NT2/D1 (cell line): ENCODE results near the gene CYFIP2.
A peak's percentile ranks its signal among the peaks of the same experiment; 100 is the strongest.

Experiments
- DNase-seq: peaks from one replicate; pipeline ENCODE4 v3.0.0-alpha.2; 2011; ENCODE audit warnings: low read depth, low spot score
- H3K27me3 ChIP-seq: 2 replicates; pipeline ENCODE4 v1.6.0; 2011; ENCODE audit warnings: mild to moderate bottlenecking; ENCODE audit not compliant: insufficient read length, insufficient read depth
- H3K36me3 ChIP-seq: 2 replicates; pipeline ENCODE4 v1.6.1; 2011; ENCODE audit warnings: mild to moderate bottlenecking, low read length, mixed read lengths; ENCODE audit not compliant: insufficient read depth, insufficient read length
- H3K4me1 ChIP-seq: 2 replicates; pipeline ENCODE4 v1.5.1; 2011; ENCODE audit not compliant: insufficient read depth, insufficient read length
- H3K4me3 ChIP-seq: 2 replicates; pipeline ENCODE4 v1.5.1; 2011; ENCODE audit warnings: low read depth; ENCODE audit not compliant: insufficient read length
- H3K9ac ChIP-seq: 2 replicates; pipeline ENCODE4 v1.6.0; 2011; ENCODE audit warnings: low read depth; ENCODE audit not compliant: insufficient read length
- H3K9me3 ChIP-seq: 2 replicates; pipeline ENCODE4 v1.5.1; 2011; ENCODE audit warnings: mild to moderate bottlenecking, low read length; ENCODE audit not compliant: insufficient read depth
- SUZ12 ChIP-seq: IDR thresholded peaks from 2 replicates; pipeline ENCODE4 v1.6.1; 2011; ENCODE audit not compliant: insufficient read length, insufficient read depth; ENCODE audit errors: extremely low read depth
- YY1 ChIP-seq: IDR thresholded peaks from 2 replicates; pipeline ENCODE4 v1.6.1; 2011; ENCODE audit not compliant: insufficient read length, insufficient read depth
- ZNF274 ChIP-seq: IDR thresholded peaks from 2 replicates; pipeline ENCODE4 v1.6.1; 2011; ENCODE audit warnings: mild to moderate bottlenecking, low read depth, low read length

The CYFIP2 gene

DNA sequence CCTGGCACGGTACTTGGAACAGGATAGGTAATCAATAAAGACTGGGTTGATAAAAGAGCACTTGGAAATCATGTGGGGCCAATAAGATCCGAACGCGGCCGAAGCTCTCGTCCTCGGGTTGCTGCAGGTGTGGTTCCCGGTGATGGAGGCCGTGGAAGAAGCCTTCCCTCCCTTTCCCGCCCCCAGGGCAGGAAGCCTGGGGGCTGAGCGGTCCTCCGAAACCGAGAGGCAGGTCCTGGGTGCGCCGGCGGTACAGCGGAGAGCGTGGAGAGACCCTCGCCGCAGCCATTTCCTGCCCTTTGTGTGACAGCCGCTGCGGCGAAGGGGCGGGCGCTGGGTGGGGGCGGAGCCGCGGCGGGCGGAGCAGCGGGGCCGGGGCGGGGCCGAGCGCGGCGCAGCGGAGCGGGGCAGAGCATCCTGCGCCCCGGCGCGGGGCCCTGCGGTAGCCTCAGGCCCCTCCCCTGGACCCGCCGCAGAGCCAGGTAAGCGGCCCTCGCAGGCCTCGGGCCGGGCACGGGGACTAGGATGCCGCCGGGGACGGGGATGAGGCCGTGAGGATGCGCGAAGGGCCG, at the start of gene CYFIP2:
CYFIP2 (plus strand) TSS at position 410 of the 572 bp plus-strand sequence. CDS start 19,239 bp downstream, outside the sequence.
- TF ChIP-seq YY1 = no peak
- TF ChIP-seq ZNF274 = no peak
- no peak for TF ChIP-seq SUZ12
- Histone ChIP-seq H3K36me3 (no peaks in the 10 kb centered on the region), H3K4me1 (peaks cover 3% of the 10 kb centered on the region), H3K27me3 (peaks cover 41% of the 10 kb centered on the region), H3K9ac (peak within 1 kb of the TSS; percentile 64), H3K9me3 (no peaks in the 10 kb centered on the region), H3K4me3 (peak within 1 kb of the TSS; percentile 61)
- no peak for DNase-seq

DNA sequence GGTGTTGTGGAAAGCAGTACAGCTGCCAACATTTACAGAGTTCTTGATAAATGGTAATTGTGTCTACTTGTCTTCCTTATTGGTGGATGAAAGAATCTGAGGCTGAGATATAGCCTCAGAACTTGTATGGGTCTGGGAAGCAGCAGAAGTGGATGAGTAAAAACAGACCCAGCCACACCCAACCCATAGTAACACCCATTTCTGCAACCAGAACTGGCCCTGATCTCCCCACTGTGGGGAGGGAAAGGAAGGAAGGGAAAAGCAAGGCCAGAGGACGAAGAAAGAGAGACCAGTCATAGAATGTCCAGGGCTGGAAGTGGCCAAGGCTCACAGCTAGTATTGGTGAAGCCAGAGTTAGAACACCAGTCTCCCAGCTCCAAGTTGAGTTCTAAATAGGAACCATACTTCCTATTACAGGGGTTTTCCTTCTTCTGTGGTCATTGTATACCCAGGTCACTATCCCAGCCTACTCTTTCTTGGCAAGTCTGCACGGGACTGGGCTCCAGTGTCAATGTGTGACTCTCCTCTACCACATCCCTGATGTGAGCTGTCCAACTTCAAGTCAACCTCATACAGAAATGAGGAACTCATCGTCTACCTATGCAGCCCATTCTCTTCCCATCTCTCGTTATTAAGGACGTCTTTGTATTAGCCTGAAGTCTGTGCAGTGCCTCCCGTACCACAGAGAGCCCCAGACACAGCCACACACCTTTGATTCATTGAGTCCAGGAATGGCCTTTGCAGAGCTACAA, 49.4 kb upstream of the CYFIP2 start:
- TF ChIP-seq SUZ12 (no peak), YY1 (no peak), ZNF274 (no peak)
- no peaks in the 10 kb centered on the region for H3K27me3 ChIP-seq
- no peak overlapping the region for H3K4me3 ChIP-seq
- no peaks in the 10 kb centered on the region for H3K4me1 ChIP-seq
- H3K36me3 ChIP-seq = no peaks in the 10 kb centered on the region
- H3K9me3 ChIP-seq = no peaks in the 10 kb centered on the region
- no peak overlapping the region for H3K9ac ChIP-seq
- DNase-seq = no peak

DNA sequence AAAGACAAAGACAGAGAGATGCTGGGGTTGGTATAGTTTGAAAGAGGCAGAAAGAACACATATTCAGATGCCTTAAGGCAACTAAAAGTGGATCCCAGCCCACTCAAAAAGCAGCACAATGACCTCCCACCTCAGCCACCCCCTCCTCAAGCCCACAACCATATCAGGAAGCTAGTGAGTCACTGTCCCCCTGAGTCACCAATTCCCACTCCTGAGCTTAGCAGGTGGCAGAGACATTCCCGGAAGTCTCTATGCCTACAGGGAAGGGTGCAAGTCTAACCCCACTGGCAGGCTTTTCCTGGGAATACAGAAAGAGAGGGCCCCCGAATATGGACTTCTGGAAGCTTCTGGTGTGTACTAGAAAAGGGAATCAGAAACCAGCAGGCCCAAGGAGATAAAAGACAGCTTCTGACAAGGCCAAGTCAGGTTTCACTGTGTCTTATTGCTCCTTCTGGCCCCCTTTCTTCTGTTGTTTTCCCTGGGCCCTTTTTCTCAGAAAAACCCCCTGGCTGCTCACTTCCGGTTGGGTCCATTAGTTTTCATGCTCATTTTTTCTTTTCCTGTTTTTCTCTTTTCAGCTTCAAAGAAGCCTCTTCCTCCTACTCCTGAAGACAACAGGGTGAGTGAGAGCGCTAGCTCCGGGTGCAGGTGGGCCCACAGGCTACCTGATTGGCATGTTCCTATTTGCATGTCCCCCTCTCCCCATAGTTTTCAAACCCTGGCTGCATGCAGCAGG, 48.5 kb upstream of the CYFIP2 start:
- H3K4me3 ChIP-seq = no peak overlapping the region
- TF ChIP-seq ZNF274 (no peak), SUZ12 (no peak), YY1 (no peak)
- H3K36me3 ChIP-seq = no peaks in the 10 kb centered on the region
- H3K27me3 ChIP-seq = no peaks in the 10 kb centered on the region
- no peaks in the 10 kb centered on the region for H3K4me1 ChIP-seq
- no peaks in the 10 kb centered on the region for H3K9me3 ChIP-seq
- H3K9ac ChIP-seq = no peak overlapping the region
- DNase-seq = no peak

DNA sequence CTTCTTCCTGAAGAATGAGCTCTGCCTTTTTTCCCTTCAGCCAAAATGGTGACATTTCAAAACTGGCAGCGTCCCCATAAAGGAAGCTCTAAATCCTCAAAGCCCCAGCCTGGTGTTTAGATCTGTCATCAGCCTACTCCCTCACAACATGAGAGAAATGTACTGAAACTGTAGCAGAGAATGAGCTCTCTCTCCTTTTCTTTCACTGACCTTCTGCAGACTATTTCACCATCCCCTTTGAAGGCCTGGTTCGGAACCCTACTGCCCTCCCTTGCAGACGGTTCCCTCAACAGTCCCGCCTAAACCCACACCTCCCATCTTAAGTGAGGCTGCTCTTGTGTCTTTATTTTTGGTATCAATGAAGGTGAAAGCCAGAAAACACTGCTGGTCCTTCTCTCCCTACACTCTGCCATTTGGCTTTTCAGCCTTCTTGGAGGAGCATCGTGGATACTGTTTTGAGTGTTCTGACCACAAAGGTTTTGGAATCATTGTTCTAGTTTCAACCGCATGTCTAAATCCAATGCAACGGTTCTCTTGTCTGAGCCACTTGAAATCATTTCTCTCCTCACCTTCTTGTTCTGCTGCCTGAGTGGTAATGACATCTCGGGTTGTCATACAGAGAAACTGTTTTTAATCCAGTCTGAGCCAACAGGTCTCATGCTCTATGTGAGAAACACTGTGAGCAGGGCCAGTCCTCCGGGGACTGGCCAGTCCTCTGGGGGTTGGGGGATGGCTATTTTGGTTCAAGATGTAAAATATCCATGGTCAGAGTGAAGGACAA, 46.2 kb upstream of the CYFIP2 start:
- Histone ChIP-seq H3K36me3 (no peaks in the 10 kb centered on the region), H3K4me3 (no peak overlapping the region), H3K9me3 (no peaks in the 10 kb centered on the region), H3K9ac (no peak overlapping the region), H3K27me3 (no peaks in the 10 kb centered on the region), H3K4me1 (no peaks in the 10 kb centered on the region)
- no peak for DNase-seq
- TF ChIP-seq SUZ12 (no peak), ZNF274 (no peak), YY1 (no peak)

DNA sequence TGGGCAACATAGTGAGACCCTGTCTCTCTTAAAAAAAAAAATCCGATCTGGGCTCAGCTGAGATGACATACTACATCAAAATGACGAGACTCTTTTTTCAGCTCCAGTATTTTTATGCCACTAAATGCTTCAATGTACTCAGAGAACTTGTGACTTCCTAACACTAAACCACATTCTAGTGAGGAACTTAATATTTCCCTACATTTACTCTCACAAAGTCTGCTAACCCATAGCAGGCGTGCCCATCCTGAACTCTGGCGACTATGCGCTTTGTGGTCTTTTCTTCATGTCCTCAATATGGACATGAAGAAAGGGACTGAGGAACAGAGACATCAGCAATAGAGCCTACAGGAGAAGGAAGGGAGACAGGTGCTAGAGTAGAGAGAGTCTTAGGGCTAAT, 44.0 kb upstream of the CYFIP2 start:
- H3K4me1 ChIP-seq = no peaks in the 10 kb centered on the region
- H3K4me3 ChIP-seq = no peak overlapping the region
- DNase-seq = no peak
- H3K36me3 ChIP-seq = no peaks in the 10 kb centered on the region
- no peak overlapping the region for H3K9ac ChIP-seq
- no peaks in the 10 kb centered on the region for H3K9me3 ChIP-seq
- TF ChIP-seq ZNF274 = no peak
- no peak for TF ChIP-seq YY1
- no peak for TF ChIP-seq SUZ12
- no peaks in the 10 kb centered on the region for H3K27me3 ChIP-seq

DNA sequence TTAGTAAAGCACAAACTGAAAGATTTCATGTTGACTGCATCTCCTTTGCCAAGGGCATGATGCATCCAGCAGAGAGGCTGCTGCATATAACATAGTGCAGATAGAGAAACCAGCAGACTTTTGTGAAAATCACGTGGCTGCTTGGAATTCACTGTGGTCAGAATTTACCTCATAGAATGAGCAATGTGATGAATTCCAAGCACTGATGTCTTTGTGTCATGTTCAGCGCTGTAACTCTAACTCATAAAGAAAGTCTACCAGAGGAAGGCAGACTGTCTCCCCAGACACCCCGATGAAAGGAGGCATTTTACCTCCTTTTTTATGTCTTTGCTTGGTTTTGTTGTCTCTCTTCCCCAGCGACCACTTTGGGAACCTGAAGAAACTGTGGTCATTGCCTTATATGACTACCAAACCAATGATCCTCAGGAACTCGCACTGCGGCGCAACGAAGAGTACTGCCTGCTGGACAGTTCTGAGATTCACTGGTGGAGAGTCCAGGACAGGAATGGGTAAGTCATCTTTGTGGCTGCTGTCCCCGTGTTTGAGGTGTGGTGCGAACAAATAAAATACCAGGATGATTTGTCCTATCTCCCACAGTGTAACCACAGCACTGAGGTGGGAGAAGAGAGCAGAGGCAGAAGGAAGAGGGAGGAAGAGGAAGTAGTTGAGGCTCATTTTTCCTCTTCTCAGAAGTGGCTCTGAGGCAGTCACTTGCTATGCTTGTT, 43.3 kb upstream of the CYFIP2 start:
- Histone ChIP-seq H3K9me3 (no peaks in the 10 kb centered on the region), H3K4me3 (no peak overlapping the region), H3K27me3 (no peaks in the 10 kb centered on the region), H3K4me1 (no peaks in the 10 kb centered on the region), H3K9ac (no peak overlapping the region), H3K36me3 (no peaks in the 10 kb centered on the region)
- no peak for DNase-seq
- TF ChIP-seq YY1 (no peak), ZNF274 (no peak), SUZ12 (no peak)
